Posterior cingulate gyrus (tissue), 11 donors: Measurements from ENCODE around the gene HSPA12A.

ENCODE experiments used
- DNase-seq, 10 donors: peaks; one replicate each; pipeline versions ENCODE4 v3.0.0 to v3.0.0-alpha.2; 2020 to 2021; ENCODE audit warnings: mixed read lengths in 3 of 10
- intact Hi-C: fragments of 100-400 bp; cut with DNase I; formaldehyde crosslinking; loops from one replicate; pipeline ENCODE4 v1.15.1; 2023

Gene HSPA12A

DNA sequence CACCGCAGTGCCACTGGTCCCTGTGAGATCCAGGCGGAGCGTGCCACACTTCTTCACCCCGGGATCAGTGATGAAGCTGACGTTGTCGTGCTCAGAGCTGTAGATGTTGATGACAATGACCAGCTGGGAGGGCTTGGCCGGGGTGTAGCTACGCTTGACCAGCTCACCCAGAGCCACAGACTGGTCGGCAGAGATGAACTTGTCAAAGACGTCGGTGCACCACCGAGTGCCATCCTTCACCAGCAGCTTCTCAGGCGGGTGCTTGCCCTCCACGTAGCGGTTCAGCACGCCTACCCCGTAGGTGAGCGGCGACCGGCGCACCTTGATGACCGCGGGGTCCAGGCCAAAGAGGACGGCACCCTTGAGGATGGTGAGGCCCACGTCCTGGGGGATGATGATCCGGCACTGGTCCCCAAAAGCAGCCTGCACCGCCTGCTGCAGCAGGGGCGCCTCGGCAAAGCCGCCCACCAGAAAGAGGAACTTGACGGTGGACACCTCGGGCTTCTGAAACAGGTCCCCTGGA lies 67.4 kb downstream of the HSPA12A start:
- DNase-seq = no peak
- intact Hi-C loops = no loop called here

DNA sequence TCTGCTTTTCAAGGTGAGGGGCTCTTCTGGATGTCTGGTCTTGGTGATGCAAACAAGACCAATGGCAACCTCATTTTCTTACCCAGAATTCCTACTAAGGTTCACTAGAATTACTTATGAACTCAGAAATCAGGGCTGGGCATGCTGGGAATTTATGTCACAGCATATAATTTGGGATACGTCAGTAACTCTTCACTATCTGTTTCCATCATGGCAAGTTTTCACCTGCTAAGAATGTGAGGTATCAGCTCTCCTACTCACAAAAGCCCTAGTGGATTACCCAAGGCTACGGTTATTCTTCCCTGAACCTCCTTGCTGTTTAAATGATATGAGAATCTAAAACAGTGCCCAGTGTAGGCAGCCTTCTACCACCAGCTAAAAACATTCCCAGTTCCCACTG lies 68.5 kb downstream of the HSPA12A start:
- intact Hi-C loops = no loop called here
- DNase-seq = no peak

DNA sequence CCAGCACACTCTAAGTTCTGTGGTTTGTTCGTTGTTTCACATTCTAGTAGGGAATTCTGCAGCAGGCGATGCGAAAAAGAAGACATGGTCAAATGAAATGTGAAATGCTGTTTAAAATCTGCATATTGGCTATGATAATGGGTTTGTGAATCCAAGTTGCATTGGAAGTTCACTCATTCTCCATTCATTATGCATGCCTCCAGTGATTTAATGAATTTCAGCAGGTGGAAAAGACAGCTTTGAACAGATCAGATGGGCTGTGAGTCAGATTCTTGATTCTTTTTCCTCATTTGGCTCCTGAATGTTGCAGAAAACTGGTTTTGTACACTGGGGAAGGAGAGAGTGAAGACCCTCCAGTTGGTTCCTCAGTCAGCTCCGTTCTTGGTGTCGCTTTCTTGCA lies 69.5 kb downstream of the HSPA12A start:
- DNase-seq = no peak
- intact Hi-C loops = no loop called here

DNA sequence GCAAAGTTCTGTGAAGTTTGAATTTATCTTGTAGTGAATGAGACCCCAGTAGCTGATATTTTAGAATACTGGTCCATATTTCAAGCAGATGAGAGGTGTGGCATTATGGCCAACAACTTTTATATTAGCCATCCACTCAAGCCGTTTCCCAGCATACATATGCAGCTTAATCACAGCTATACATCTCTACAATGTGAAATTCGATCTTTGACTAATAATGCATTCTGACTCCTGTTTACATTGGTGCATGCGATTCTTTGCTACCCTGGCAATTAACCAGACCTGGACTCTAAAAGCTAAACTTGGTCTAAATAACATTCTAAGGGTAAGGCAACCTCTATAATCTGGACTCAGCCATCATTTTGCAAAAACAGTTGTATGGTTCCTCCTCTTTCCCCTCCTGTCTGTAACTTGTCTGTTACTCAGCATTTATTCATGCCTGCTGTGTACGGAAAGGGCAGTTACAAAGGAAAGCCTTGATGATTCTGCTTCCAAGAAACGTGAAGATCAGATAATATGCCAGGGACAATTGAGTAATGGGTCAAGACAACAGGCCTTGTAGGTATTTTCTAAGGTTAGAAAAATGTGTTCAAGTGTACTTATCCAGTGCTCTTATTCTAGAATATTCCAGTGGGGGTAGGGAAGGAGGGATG lies 71.0 kb downstream of the HSPA12A start:
- no peak for DNase-seq
- intact Hi-C loops = no loop called here

GRCh38 chr10:116670706-116671105 lies 71.7 kb downstream of the HSPA12A start:
- intact Hi-C loops = no loop called here
- no peak for DNase-seq

DNA sequence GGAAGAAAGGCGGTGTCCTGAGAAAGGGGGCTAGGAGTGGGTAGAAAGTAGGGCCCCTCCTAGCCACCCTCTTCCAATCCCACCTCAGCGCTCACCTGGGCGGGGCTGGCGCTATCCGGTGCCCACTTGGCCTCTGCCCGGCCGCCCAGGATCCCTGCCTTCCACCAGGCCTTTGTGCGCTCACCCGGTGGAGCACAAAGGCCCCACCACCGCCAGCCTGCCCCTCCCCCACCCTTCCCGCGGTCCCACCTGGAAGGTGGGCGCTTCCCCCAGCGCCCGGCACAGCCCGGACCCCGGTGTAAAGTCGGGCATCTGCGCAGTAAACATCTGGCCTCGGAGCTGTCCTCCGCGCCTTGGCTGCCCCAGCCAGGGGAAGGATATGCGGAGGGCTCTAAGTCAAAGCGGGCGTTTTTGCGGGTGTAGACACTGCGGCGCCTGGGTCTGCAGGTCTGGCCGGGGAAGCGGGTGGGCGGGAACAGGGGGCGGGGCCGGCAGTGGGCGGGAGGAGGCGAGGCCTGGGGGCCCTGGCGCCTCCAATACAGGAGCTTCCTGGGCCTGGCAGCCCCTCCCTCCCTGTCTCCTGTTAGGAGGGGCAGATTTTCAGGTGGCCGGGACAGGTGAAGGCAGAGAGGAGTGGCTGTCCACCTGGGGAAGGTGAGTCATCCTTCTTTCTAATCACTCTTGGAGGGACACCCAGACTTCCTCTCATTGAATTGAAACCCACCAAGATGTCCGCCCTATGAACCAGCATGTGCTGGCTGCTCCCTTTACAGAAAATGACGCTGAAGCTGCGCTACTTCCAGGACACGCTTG lies 72.3 kb downstream of the HSPA12A start:
- DNase-seq = peak in 1 of 10 donors; percentile 21
- intact Hi-C loops = no loop called here

DNA sequence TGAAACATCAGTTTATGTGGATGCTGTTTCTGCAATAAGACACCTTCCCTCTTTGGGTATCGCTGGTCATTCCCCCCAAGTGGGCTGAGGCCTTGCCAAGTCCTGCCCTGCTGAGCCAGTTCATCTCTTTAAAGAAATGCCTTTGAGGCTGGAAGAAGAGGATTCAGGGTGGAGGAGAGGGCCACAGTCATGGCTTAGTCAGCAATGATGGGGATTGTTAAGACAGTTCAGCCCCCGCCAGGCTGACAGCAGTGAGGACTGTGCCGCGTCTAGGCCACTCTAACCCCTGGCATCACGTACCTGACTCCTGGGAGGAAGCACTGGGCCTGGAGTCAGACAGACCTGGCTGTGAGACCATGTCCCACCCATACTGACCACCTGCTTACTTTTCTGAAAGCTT lies 73.3 kb downstream of the HSPA12A start:
- intact Hi-C loops = no loop called here

DNA sequence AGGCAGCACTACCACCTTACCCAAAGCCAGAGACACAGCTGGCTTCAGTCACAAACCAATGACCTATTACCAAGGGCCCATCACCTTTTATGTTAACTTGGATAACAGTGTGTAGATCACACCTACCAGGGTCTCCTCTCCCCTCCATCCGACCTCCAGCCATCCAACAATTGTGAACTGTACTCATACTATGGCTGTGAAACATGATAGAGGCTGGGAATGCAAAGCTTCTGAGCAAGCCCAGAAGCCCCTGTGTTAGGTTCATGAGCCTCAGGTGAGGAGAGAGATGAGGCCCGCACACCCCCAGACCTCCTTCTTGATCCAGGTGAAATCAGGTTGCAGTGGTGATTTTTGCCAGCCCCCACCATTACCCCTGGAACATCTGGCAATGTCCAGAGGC lies 73.9 kb downstream of the HSPA12A start:
- intact Hi-C loops = no loop called here
- no peak for DNase-seq

More for the DNA sequence above, 73.3 kb downstream of the HSPA12A start:
- no peak for DNase-seq

DNA sequence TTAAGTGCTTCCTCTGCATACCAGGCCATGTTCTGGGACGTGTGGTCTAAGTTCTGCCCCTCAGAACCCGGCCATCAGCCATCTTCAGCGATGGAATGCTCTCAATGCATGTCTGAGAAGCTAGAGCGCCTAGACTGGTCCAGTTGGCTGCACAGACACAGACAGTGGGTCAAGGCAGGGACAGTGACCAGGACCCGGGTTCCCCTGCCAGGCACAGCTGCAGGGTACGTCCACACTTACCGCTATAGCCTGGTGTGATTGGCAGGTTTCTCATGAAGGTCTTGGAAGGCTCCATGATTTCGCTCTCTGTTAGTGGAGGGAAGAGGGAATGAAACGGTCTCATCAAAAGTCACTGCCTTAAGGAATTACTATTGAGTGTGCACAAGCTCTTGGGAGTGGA lies 74.3 kb downstream of the HSPA12A start:
- DNase-seq = no peak
- intact Hi-C loops = no loop called here

DNA sequence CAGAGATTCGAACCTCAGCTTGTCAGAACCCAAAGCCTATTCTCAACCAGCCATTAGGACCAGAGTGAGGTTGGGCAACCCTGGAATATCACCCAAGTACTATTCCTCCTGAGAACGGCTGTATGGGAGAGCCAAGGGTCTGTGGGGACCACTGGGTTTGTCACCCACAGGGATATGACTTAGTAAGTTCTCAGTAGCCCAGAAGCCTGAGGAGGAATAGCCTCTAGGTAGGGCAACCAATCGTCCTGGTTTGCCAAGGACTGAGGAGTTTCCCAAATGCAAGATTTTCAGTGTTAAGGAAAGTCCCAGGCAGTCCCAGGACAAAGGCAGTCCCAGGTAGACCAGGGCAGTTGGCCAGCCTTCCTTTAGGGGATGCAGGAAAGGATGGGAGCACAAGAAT lies 74.9 kb downstream of the HSPA12A start:
- intact Hi-C loops = no loop called here
- no peak for DNase-seq

DNA sequence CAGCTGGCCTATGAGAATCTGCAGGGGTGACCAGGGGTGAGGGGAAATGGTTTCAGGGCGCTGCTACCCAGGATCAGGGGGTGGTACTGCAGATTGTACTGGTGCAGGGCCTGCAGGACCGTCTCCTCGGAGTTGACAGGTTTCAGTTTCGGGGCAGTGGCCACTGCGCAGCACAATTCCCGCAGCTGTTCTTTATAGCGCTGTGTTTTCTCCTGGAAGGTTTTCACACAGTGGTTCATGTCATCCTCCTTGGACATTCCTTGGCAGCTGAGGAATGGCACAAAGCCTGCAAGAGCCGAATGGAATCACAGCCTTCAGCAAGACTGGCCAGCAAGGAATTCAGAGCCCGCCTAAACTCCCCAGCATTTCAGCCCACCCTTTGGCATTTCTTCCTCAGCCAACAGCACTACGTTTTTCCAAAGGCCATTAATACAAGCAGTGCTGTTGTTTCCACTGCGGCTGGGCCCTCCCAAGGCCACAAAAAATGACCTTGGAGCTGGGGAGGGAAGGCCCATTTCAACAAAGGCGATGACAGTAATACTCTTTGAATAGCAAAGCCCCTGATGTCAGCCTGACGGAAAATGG lies 76.7 kb downstream of the HSPA12A start:
- intact Hi-C loops = no loop called here
- no peak for DNase-seq

DNA sequence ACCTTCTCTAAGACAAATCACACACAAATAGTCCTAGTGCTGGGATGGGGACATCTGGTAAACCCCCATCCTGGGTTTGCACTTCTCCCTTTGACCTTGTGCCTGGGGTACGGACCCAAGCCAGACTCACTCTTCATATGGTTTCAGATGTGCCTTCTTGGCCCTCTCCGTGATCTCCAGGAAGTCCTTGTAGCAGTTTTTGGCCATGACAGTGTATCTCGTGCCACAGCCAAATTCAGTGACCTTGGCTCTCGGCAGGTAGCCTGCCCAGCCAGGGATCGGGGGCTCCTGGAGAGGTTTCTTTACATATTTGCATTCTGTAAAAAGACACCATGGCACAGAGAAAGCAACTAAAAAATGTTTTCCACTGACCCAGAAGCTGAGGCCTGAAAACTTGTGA lies 77.7 kb downstream of the HSPA12A start:
- intact Hi-C loops = no loop called here
- DNase-seq = no peak

GRCh38 chr10:116663342-116663741 lies 79.0 kb downstream of the HSPA12A start:
- intact Hi-C loops = no loop called here
- DNase-seq = no peak

GRCh38 chr10:116660860-116661259 lies 81.5 kb downstream of the HSPA12A start:
- no peak for DNase-seq

DNA sequence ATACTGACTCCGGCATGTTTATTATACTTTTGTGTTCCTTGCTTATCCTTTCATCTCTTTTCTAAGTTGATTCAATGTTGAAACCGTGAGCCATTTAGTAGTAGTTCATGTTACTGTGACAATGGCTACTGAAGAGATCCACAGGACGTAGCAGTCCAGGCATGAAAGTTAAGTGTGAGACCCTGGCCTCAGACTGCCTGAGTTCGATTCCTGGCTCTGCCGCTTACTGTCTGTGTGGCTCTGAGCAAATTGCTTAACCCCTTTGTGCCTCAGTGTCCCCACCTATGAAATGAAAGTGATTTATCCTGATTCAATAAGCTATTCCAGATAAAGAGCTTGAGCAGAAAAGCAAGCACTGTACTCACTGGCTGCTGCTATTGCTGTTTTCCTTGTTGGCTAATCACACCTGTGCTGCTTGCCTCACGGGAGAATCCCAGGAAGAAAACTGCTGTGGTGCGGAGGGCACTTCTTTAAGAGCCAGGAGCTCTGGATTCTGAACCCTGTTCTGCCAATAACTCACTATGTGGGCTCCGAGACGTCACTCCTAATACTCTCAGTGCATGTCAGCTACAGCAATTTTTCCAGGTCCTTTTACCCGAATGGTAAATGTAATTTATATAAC lies 83.2 kb downstream of the HSPA12A start:
- intact Hi-C loops = no loop called here
- no peak for DNase-seq

More at GRCh38 chr10:116660860-116661259, 81.5 kb downstream of the HSPA12A start:
- intact Hi-C loops = no loop called here

DNA sequence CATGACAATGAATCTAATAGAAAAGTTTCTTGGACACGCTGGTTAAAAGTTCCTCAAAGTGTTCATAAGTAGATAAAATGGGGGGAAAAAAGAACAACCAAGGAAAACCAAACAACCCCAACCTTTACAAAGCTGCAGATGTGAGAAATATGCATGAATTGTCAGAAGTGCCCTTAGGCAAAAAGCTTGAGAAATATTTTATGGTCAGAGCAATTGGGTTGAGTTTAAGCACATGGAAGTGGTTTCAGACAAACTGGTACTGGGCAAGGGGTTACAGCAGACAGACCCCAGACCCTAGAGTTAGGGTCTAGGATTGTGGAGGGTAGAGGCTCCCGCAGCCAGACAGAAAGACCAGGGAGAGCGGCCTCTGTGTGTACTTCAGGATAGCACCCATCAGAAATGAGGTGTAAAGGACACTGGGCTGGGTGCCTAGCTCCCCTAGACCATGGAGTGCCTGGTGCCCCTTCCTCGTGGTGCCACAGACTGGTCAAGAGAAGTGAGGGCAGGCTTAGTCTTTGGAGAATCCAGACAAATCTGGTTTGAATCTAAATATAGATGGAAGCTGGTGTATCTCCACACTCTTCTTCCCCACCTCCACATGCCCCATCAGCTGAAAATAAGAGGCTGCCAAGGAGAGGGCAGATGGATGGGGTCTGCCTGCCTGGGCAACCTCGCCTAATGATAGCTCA lies 84.4 kb downstream of the HSPA12A start:
- no peak for DNase-seq
- intact Hi-C loops = no loop called here

- no peak for DNase-seq
- intact Hi-C loops = no loop called here
Measured at GRCh38 chr10:116656044-116656443, 86.3 kb downstream of the HSPA12A start.

DNA sequence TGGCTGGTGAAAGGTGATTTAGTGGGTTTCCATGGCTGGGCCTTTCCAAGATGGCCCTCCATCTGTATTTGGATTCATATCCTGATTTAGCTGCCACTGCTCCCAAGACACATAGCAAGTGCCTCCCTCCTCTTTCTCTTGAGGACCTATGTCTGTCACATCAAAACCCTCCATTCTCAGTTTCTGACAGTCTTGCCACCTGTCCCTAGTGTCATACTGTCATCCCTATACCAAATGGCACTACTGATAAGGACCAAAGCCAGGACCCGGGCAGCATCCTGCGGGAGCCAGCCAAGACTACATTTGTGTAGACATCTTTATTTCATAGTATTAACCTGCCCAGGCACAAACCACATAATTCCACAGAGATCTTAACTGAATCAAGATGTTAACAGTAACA lies 86.8 kb downstream of the HSPA12A start:
- intact Hi-C loops = no loop called here
- DNase-seq = no peak

DNA sequence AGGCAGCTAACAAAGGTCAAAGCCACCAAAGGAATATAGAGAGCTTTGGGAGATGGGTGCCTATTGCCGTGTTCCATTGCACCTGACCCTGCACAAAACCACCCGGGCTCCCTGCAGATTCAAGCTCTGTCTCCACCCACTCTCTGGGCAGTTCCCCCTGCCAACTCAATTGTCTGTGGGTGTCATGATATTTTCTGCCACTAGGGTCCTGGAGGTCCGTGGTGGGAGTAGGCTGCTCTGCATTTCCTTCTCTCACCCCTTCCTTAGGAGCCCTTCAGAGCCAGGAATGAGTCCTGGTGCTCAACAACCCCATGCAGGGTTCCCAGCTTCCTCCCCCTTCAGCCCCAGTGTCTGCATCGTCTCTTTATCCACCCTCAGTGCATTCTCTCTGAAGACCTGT lies 87.5 kb downstream of the HSPA12A start:
- intact Hi-C loops = no loop called here
- no peak for DNase-seq

DNA sequence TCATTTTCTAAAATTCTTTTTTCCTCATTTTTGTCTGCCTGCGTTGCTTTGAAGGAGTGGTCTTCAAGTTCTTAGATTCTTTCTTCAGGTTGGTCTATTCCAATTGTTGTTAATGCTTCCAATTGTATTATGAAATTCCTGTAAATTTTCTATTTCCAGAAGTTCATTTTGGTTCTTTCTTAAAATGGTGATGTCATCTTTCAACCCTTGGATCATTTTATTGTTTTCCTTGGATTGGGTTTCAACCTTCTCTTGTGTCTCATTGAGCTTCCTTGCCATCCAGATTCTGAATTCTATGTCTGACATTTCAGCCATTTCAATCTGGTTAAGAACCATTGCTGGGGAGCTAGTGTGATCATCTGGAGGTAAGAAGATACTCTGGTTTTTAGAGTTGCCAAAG lies 88.5 kb downstream of the HSPA12A start:
- intact Hi-C loops = no loop called here
- no peak for DNase-seq

GRCh38 chr10:116648903-116649302 lies 93.5 kb downstream of the HSPA12A start:
- intact Hi-C loops = no loop called here

More at GRCh38 chr10:116648903-116649302, 93.5 kb downstream of the HSPA12A start:
- no peak for DNase-seq
